Measurements from ENCODE around the gene PCDHA6. TPM values are rescaled to one million over a fixed set of nuclear protein-coding genes. Genes with fewer than 3 reads are reported as not detected.
"Not testable (repeated sequence)": the region's sequence is repeated elsewhere in the genome, so short reads cannot be mapped to it uniquely, and the experiment has no call there.

The PCDHA6 gene
- total RNA-seq, 4 donors from 2014 or later: 0.33 to 0.97 (median 0.76) TPM

GRCh38 chr5:140808889-140809291, 18.9 kb upstream of the PCDHA6 start:
- peaks cover 0 to 43% (median 32%) of the 10 kb centered on the region in 4 donors for H3K9me3 ChIP-seq
- intact Hi-C loops (cut with DNase I): no loop called here
- WGBS: 73% methylated on average over 35 of the region's 43 CpGs

GRCh38 chr5:140821375-140822280, 6.1 kb upstream of the PCDHA6 start, which contains the start of gene PCDHA5:
Gene PCDHA5 (plus strand): TSS chr5:140821613.
- H3K4me3 ChIP-seq: peak within 1 kb of the TSS in 3 of 4 donors; percentile 6 to 23 (median 21)
- H3K36me3 ChIP-seq: no peaks in the 10 kb centered on the region
- peaks cover 0 to 31% (median 26%) of the 10 kb centered on the region in 4 donors for H3K9me3 ChIP-seq
- peaks cover 0 to 47% (median 5%) of the 10 kb centered on the region in 4 donors for H3K27me3 ChIP-seq
- no peak for TF ChIP-seq POLR2A (IDR thresholded peaks at IDR 0.05; ENCODE audit: low read depth)
- TF ChIP-seq POLR2AphosphoS5 (IDR thresholded peaks at IDR 0.05): no peak
- no peak for TF ChIP-seq EP300 (IDR thresholded peaks at IDR 0.05)
- TF ChIP-seq CTCF (IDR thresholded peaks at IDR 0.05): peak in 1 of 3 experiments; percentile 40
- intact Hi-C loops (cut with DNase I): no loop called here
- 41% methylated on average over 29 of the region's 39 CpGs for WGBS
- no peak for DNase-seq (ENCODE audit: extremely low spot score)
- H3K4me1 ChIP-seq: no peaks in the 10 kb centered on the region
- no peak within 1 kb of the TSS for H3K27ac ChIP-seq (replicated peaks in 1 of 4)

More at GRCh38 chr5:140808889-140809291, 18.9 kb upstream of the PCDHA6 start:
- no peak for DNase-seq (ENCODE audit: extremely low spot score)
- H3K4me1 ChIP-seq: no peaks in the 10 kb centered on the region
- TF ChIP-seq POLR2A (IDR thresholded peaks at IDR 0.05; ENCODE audit: low read depth): no peak
- no peak for TF ChIP-seq POLR2AphosphoS5 (IDR thresholded peaks at IDR 0.05)
- no peak for TF ChIP-seq CTCF (IDR thresholded peaks at IDR 0.05)
- TF ChIP-seq EP300 (IDR thresholded peaks at IDR 0.05): no peak
- peaks cover 0 to 34% (median 0%) of the 10 kb centered on the region in 4 donors for H3K27me3 ChIP-seq
- H3K27ac ChIP-seq (replicated peaks in 1 of 4): no peak overlapping the region
- H3K36me3 ChIP-seq: no peaks in the 10 kb centered on the region
- H3K4me3 ChIP-seq: no peak overlapping the region

- Histone ChIP-seq H3K27ac (replicated peaks in 1 of 4) (no peak overlapping the region), H3K36me3 (no peaks in the 10 kb centered on the region), H3K4me3 (no peak overlapping the region), H3K9me3 (peaks cover 0 to 30% (median 24%) of the 10 kb centered on the region in 4 donors), H3K4me1 (no peaks in the 10 kb centered on the region), H3K27me3 (peaks cover 0 to 53% (median 5%) of the 10 kb centered on the region in 4 donors)
- WGBS: 26% methylated on average over 6 of the region's 6 CpGs
- intact Hi-C loops (cut with DNase I): no loop called here
- no peak for DNase-seq (ENCODE audit: extremely low spot score)
- TF ChIP-seq POLR2A (IDR thresholded peaks at IDR 0.05; ENCODE audit: low read depth) (no peak), CTCF (IDR thresholded peaks at IDR 0.05) (no peak), EP300 (IDR thresholded peaks at IDR 0.05) (no peak), POLR2AphosphoS5 (IDR thresholded peaks at IDR 0.05) (no peak)
These were observed 5.5 kb upstream of the PCDHA6 start for GRCh38 chr5:140822281-140822629.

GRCh38 chr5:140822969-140823368, 4.8 kb upstream of the PCDHA6 start:
- H3K4me1 ChIP-seq; H3K27ac ChIP-seq (replicated peaks in 1 of 4); H3K4me3 ChIP-seq; DNase-seq (ENCODE audit: extremely low spot score); H3K36me3 ChIP-seq; intact Hi-C loops (cut with DNase I): not testable (repeated sequence)
- Histone ChIP-seq H3K27me3 (peaks cover 0 to 60% (median 7%) of the 10 kb centered on the region in 4 donors), H3K9me3 (peaks cover 0 to 36% (median 25%) of the 10 kb centered on the region in 4 donors)
- WGBS: 58% methylated on average over 48 of the region's 48 CpGs

- peaks cover 0 to 41% (median 28%) of the 10 kb centered on the region in 4 donors for H3K9me3 ChIP-seq
- DNase-seq (ENCODE audit: extremely low spot score): no peak
- no peaks in the 10 kb centered on the region for H3K36me3 ChIP-seq
- TF ChIP-seq EP300 (IDR thresholded peaks at IDR 0.05) (no peak), POLR2A (IDR thresholded peaks at IDR 0.05; ENCODE audit: low read depth) (no peak), CTCF (IDR thresholded peaks at IDR 0.05) (no peak), POLR2AphosphoS5 (IDR thresholded peaks at IDR 0.05) (no peak)
- intact Hi-C loops (cut with DNase I): no loop called here
- no peaks in the 10 kb centered on the region for H3K4me1 ChIP-seq
- WGBS: 80% methylated on average over 1 of the region's 38 CpGs
- peaks cover 0 to 63% (median 12%) of the 10 kb centered on the region in 4 donors for H3K27me3 ChIP-seq
- no peak overlapping the region for H3K27ac ChIP-seq (replicated peaks in 1 of 4)
- H3K4me3 ChIP-seq: no peak overlapping the region
These were observed 4.3 kb upstream of the PCDHA6 start for GRCh38 chr5:140823475-140823874.

All from esophagus muscularis mucosa (tissue), 4 donors.